Stimulated activated CD4-positive, alpha-beta T cell treated with anti-CD3 and anti-CD28 coated beads, Interleukin-1b, Interleukin-23, amount 100 ng/mL, for 48 hours (primary cell): ENCODE measurements around the gene TP53.

Experiments
- DNase-seq: peaks from one replicate; pipeline ENCODE4 v3.0.0-alpha.2; 2020

The TP53 gene

GRCh38 chr17:7687072-7687907 is at the start of gene TP53:
Gene TP53 (minus strand): TSS chr17:7687490. CDS start chr17:7676594, 10,896 bp downstream.
- peak; percentile 91 for DNase-seq

GRCh38 chr17:7732981-7733539 is 45.8 kb upstream of the TP53 start:
- no peak for DNase-seq

GRCh38 chr17:7729816-7730215 is 42.5 kb upstream of the TP53 start:
- DNase-seq: no peak

GRCh38 chr17:7727886-7728285 is 40.6 kb upstream of the TP53 start:
- DNase-seq: no peak

GRCh38 chr17:7721612-7722011 is 34.3 kb upstream of the TP53 start:
- DNase-seq: no peak

- DNase-seq: no peak
Observed at GRCh38 chr17:7720125-7720524, 32.8 kb upstream of the TP53 start.

GRCh38 chr17:7719661-7720060 is 32.4 kb upstream of the TP53 start:
- DNase-seq: no peak

- no peak for DNase-seq
Observed at GRCh38 chr17:7717756-7718350, 30.6 kb upstream of the TP53 start.

GRCh38 chr17:7716901-7717755 is 29.8 kb upstream of the TP53 start, which contains the start of gene DNAH2:
Gene DNAH2 (plus strand): TSS chr17:7717744. CDS start chr17:7719735, 1,991 bp downstream.
- DNase-seq: peak; percentile 31

- no peak for DNase-seq
Observed at GRCh38 chr17:7715936-7716886, 28.9 kb upstream of the TP53 start.

GRCh38 chr17:7714721-7715594 is 27.7 kb upstream of the TP53 start:
- DNase-seq: no peak

GRCh38 chr17:7713782-7714181 is 26.5 kb upstream of the TP53 start:
- DNase-seq: no peak

GRCh38 chr17:7712111-7712771 is 25.0 kb upstream of the TP53 start:
- no peak for DNase-seq

- DNase-seq: no peak
Observed at GRCh38 chr17:7711051-7711755, 23.9 kb upstream of the TP53 start.

- no peak for DNase-seq
Observed at GRCh38 chr17:7710301-7710700, 23.0 kb upstream of the TP53 start.

- DNase-seq: no peak
Observed at GRCh38 chr17:7709031-7709430, 21.7 kb upstream of the TP53 start.

- DNase-seq: no peak
Observed at GRCh38 chr17:7707858-7708750, 20.8 kb upstream of the TP53 start.

GRCh38 chr17:7707446-7707845 is 20.2 kb upstream of the TP53 start:
- DNase-seq: no peak
